Measurements from ENCODE around the gene ASTN2. TPM values are rescaled to one million over a fixed set of nuclear protein-coding genes. Genes with fewer than 3 reads are reported as not detected.

Gene ASTN2
- total and polyA plus RNA-seq, 9 donors = 1.8 to 6.4 (median 3.2) TPM

DNA sequence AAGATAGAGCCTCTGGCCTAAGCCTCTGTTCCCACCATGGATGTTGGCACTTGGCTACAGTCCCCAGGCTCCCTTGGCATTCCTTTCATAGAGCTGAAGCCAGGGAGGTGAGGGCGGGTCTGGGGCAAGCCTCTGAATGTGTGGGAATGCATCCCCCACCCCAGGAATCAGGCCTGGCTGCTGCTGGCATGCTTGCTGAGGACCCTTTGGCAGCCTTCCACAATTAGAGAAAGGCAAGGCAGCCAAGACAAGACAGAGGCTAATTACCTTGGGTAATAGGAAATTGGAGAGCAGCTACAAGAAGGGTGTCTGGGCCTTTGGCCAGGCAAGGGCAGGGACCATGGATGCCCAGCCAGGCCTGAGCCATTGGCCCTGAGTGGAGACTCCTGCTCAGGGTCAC is 932.1 kb downstream of the ASTN2 start:
- TF ChIP-seq EP300 (IDR thresholded peaks at IDR 0.05) (no peak), POLR2A (IDR thresholded peaks at IDR 0.05) (no peak)
- TF ChIP-seq, protein P1, sequence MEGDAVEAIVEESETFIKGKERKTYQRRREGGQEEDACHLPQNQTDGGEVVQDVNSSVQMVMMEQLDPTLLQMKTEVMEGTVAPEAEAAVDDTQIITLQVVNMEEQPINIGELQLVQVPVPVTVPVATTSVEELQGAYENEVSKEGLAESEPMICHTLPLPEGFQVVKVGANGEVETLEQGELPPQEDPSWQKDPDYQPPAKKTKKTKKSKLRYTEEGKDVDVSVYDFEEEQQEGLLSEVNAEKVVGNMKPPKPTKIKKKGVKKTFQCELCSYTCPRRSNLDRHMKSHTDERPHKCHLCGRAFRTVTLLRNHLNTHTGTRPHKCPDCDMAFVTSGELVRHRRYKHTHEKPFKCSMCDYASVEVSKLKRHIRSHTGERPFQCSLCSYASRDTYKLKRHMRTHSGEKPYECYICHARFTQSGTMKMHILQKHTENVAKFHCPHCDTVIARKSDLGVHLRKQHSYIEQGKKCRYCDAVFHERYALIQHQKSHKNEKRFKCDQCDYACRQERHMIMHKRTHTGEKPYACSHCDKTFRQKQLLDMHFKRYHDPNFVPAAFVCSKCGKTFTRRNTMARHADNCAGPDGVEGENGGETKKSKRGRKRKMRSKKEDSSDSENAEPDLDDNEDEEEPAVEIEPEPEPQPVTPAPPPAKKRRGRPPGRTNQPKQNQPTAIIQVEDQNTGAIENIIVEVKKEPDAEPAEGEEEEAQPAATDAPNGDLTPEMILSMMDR (IDR thresholded peaks at IDR 0.05) = no peak
- no peaks in the 10 kb centered on the region for H3K9me3 ChIP-seq
- intact Hi-C loops (cut with DNase I) = no loop called here
- 44 to 86% (median 65%) methylated on average over 1 of the region's 1 CpG for WGBS, 3 donors
- H3K27ac ChIP-seq = no peak overlapping the region
- H3K4me1 ChIP-seq (ENCODE audit: insufficient read depth) = peaks cover 7% of the 10 kb centered on the region
- H3K4me3 ChIP-seq = no peak overlapping the region
- no peaks in the 10 kb centered on the region for H3K27me3 ChIP-seq
- no peaks in the 10 kb centered on the region for H3K36me3 ChIP-seq
- DNase-seq = peak in 3 of 5 donors; percentile 11 to 55 (median 31)

DNA sequence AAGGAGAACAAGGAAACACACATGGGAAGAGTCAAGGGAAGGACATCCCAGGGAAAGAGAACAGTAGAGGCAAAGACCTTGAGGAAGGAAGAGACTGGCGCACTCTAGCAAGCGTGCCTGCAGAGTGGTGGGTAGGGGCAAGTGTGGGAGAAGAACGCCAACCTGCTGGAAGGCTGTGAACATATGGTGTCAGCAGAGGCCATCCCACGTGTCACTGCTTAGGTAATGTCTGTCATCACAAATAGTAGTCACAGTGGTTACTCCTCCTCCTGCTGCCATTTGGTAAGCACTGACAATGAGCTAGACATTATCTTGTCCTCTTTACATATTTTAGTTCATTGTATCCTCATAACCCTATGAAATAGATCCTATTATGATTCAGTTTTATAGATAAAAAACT is 934.2 kb downstream of the ASTN2 start:
- no peak overlapping the region for H3K27ac ChIP-seq
- DNase-seq = no peak
- intact Hi-C loops (cut with DNase I) = no loop called here
- H3K9me3 ChIP-seq = no peaks in the 10 kb centered on the region
- no peaks in the 10 kb centered on the region for H3K27me3 ChIP-seq
- no peaks in the 10 kb centered on the region for H3K36me3 ChIP-seq
- WGBS, 3 donors = 91 to 96% (median 94%) methylated on average over 4 of the region's 4 CpGs
- TF ChIP-seq, protein P1 (IDR thresholded peaks at IDR 0.05) = no peak
- no peak for TF ChIP-seq POLR2A (IDR thresholded peaks at IDR 0.05)
- TF ChIP-seq EP300 (IDR thresholded peaks at IDR 0.05) = no peak
- no peak overlapping the region for H3K4me3 ChIP-seq
- H3K4me1 ChIP-seq (ENCODE audit: insufficient read depth) = peaks cover 16% of the 10 kb centered on the region

DNA sequence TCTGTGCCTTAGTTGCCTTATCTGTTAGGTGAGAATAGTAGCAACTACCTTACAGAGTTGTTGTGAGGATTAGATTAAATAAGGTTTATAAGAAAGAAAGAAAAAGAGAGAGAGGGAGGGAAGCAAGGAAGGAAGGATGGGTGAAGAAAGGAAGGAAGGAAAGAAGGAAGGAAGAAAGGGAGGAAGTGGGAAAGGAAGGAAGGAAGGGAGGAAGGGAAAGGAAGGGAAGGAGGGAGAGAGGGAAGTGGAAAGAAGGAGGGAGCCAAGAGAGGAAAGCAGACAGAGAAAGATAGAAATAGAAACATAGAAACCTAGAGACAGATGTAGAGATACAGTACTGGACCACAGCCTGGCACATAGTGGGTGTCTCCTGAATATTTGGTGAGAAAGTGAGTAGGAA is 934.9 kb downstream of the ASTN2 start:
- TF ChIP-seq POLR2A (IDR thresholded peaks at IDR 0.05) = no peak
- TF ChIP-seq, protein P1 (IDR thresholded peaks at IDR 0.05) = no peak
- no peak for TF ChIP-seq EP300 (IDR thresholded peaks at IDR 0.05)
- intact Hi-C loops (cut with DNase I) = loop anchor here in 2 of 4 donors (10.0 kb wide), 1 partner anchor 325 kb away; the partner anchor contains the start of gene PAPPA (in 2 of the 2)

DNA sequence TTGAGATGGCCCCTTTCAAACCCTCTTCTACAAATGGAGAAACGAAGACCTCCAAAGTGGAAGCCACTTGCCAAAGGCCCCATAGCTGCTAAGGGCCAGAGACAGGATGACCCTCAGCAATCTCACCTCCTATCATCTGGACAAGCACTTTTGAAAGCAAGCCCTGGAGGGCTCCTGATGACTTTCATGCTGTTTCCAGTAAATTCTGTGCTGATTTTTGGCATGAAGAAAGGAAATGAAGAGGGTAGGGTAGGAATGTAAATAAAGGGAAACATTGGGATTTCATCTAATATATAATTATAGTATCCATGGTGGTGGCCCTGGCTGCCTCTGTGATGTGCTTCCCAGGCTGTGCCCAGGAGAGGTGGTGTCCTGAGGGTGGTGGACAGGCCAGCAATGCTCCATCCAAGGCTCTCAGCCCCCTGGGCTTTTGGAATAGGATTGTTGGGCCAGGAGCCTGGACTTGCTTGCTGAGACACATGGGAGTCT is 935.8 kb downstream of the ASTN2 start:
- WGBS, 3 donors = 62 to 79% (median 70%) methylated on average over 1 of the region's 1 CpG
- DNase-seq = no peak
- no peak for TF ChIP-seq EP300 (IDR thresholded peaks at IDR 0.05)
- no peak for TF ChIP-seq POLR2A (IDR thresholded peaks at IDR 0.05)
- TF ChIP-seq, protein P1 (IDR thresholded peaks at IDR 0.05) = no peak
- Histone ChIP-seq H3K36me3 (no peaks in the 10 kb centered on the region), H3K4me1 (ENCODE audit: insufficient read depth) (peaks cover 16% of the 10 kb centered on the region), H3K4me3 (no peak overlapping the region), H3K9me3 (no peaks in the 10 kb centered on the region), H3K27ac (no peak overlapping the region), H3K27me3 (no peaks in the 10 kb centered on the region)
- intact Hi-C loops (cut with DNase I) = loop anchor here in 2 of 4 donors (10.0 kb wide), 1 partner anchor 324 kb away; the partner anchor contains the start of gene PAPPA (in 2 of the 2)

More for the DNA sequence above, 934.9 kb downstream of the ASTN2 start:
- Histone ChIP-seq H3K9me3 (no peaks in the 10 kb centered on the region), H3K27me3 (no peaks in the 10 kb centered on the region), H3K4me1 (ENCODE audit: insufficient read depth) (peaks cover 16% of the 10 kb centered on the region), H3K4me3 (no peak overlapping the region), H3K27ac (no peak overlapping the region), H3K36me3 (no peaks in the 10 kb centered on the region)
- no peak for DNase-seq
